ENCODE results near the gene HSPB7. TPM values are rescaled to one million over a fixed set of nuclear protein-coding genes. Genes with fewer than 3 reads are reported as not detected.
"Not testable (repeated sequence)": the region's sequence is repeated elsewhere in the genome, so short reads cannot be mapped to it uniquely, and the experiment has no call there.

The HSPB7 gene
- total and polyA plus RNA-seq, 2 experiments from 2014 or later: 0.13 TPM; not detected in 1

DNA sequence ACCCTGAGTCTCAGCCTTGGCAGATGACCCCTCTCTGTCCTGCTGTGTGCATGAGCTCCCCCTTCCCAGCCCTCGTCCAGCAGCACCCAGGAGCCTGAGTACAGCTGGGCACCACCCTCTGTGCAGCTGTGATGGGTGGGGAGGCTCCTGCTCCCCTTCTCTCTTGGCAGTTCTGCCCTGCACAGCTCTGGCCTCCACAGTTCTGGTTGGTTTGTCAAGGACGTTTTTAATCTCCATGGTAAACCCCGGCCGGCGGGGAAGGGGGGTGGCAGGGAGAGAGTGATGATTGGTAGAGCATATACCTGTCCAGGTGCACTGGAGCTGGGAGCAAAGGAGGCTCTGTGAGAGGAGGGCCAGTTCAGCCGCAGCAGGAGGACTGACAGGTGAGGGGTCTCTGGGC is 3.8 kb upstream of the HSPB7 start, which contains the start of gene CLCNKA (continued):
- TF ChIP-seq REST (IDR thresholded peaks at IDR 0.05; ENCODE audit: unreplicated experiment) (no peak), EZH2phosphoT487 (IDR thresholded peaks at IDR 0.05; ENCODE audit: unreplicated experiment) (no peak)

DNA sequence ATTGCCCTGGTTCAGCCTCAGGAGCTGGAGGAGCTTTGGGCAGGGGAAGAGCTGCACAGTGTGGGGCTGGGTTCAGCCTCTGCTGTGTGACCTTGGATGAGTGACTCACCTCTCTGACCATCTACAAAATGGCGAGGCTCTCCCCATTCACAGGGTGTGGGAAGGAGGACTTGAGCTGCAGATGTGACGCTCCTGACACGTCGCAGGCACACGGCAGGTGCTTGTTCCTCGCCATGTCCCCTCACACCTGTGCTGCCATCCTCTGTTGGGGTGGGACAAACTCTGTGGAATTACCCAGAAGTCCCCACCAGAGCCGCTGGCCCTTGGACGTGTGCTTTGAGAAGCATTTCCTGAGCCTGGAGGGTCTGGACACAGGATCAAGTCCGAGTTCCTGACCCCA is 3.0 kb upstream of the HSPB7 start:
- peaks cover 34% of the 10 kb centered on the region for H3K4me1 Mint-ChIP-seq
- not testable (repeated sequence) for ATAC-seq
- peaks cover 28% of the 10 kb centered on the region for H3K27me3 Mint-ChIP-seq (ENCODE audit: insufficient read depth, low read depth, poor library complexity)

GRCh38 chr1:16020325-16020724 is 2.5 kb upstream of the HSPB7 start:
- Mint-ChIP-seq H3K27me3 (ENCODE audit: insufficient read depth, low read depth, poor library complexity) (peaks cover 28% of the 10 kb centered on the region), H3K9me3 (no peaks in the 10 kb centered on the region), H3K27ac (no peak overlapping the region), H3K4me3 (no peak overlapping the region), H3K36me3 (ENCODE audit: low read depth) (no peaks in the 10 kb centered on the region), H3K4me1 (peaks cover 39% of the 10 kb centered on the region)
- Histone ChIP-seq H3K9me2 (ENCODE audit: insufficient read depth) (no peaks in the 10 kb centered on the region), H3K27ac (ENCODE audit: low read depth) (no peak overlapping the region), H4K20me1 (replicated peaks; ENCODE audit: insufficient read depth) (no peaks in the 10 kb centered on the region), H3K4me1 (ENCODE audit: insufficient read depth) (peaks cover 19% of the 10 kb centered on the region; the same call in 1 of the 2 replicates), H3F3A (replicated peaks; ENCODE audit: low read depth) (no peaks in the 10 kb centered on the region), H3K79me2 (replicated peaks; ENCODE audit: insufficient read depth) (no peaks in the 10 kb centered on the region), H3K36me3 (ENCODE audit: insufficient read depth) (no peaks in the 10 kb centered on the region), H3K4me3 (no peak overlapping the region), H3K4me2 (no peak overlapping the region), H2AFZ (no peak overlapping the region), H3K27me3 (ENCODE audit: insufficient read depth) (no peaks in the 10 kb centered on the region)
- ATAC-seq (no peak), DNase-seq (ENCODE audit: low spot score) (no peak)
- TF ChIP-seq CTCF (conservative IDR thresholded peaks at IDR 0.05; ENCODE audit: low read depth in 2 of 2) (no peak), EZH2phosphoT487 (IDR thresholded peaks at IDR 0.05; ENCODE audit: unreplicated experiment) (no peak), CREB1 (CRISPR knock-in tag; IDR thresholded peaks at IDR 0.05; ENCODE audit: low read depth) (no peak), STAT1 (IDR thresholded peaks at IDR 0.05; ENCODE audit: unreplicated experiment) (no peak), ZNF331 (CRISPR knock-in tag; IDR thresholded peaks at IDR 0.05; ENCODE audit: low read depth) (no peak), NANOG (IDR thresholded peaks at IDR 0.05; ENCODE audit: borderline replicate concordance) (no peak), ZNF114 (CRISPR knock-in tag; IDR thresholded peaks at IDR 0.05) (no peak), ZNF462 (CRISPR knock-in tag; IDR thresholded peaks at IDR 0.05) (no peak)

More for the DNA sequence above, 3.0 kb upstream of the HSPB7 start:
- not testable (repeated sequence) for H3K4me2 ChIP-seq; H3K4me3 ChIP-seq; H3F3A ChIP-seq (replicated peaks; ENCODE audit: low read depth); H3K4me3 Mint-ChIP-seq; H3K9me3 Mint-ChIP-seq; H3K79me2 ChIP-seq (replicated peaks; ENCODE audit: insufficient read depth); H4K20me1 ChIP-seq (replicated peaks; ENCODE audit: insufficient read depth); H3K27me3 ChIP-seq (ENCODE audit: insufficient read depth); DNase-seq (ENCODE audit: low spot score); H3K27ac ChIP-seq (ENCODE audit: low read depth); H3K36me3 Mint-ChIP-seq (ENCODE audit: low read depth); H3K9me2 ChIP-seq (ENCODE audit: insufficient read depth); H3K27ac Mint-ChIP-seq; H2AFZ ChIP-seq; H3K36me3 ChIP-seq (ENCODE audit: insufficient read depth)
- peaks cover 18% of the 10 kb centered on the region; the same call in 1 of the 2 replicates for H3K4me1 ChIP-seq (ENCODE audit: insufficient read depth)
